HepG2 (cell line): ENCODE data around the gene UQCR10. TPM values are rescaled to one million over a fixed set of nuclear protein-coding genes. Genes with fewer than 3 reads are reported as not detected.
A peak's percentile ranks its signal among the peaks of the same experiment; 100 is the strongest.

ENCODE experiments used
- CEBPB ChIP-seq: IDR thresholded peaks from 2 replicates; pipeline ENCODE4 v1.6.1; 2011; ENCODE audit warnings: low read depth, low read length, improper control_type of control experiment, borderline replicate concordance
- CTCF ChIP-seq: sonication (generic); formaldehyde crosslinking; IDR thresholded peaks from 2 replicates; pipeline ENCODE4 v1.5.0; 2020; ENCODE audit warnings: mild to moderate bottlenecking, missing genetic modification reagents, moderate library complexity
- FOXO4 ChIP-seq: sonication (generic); formaldehyde crosslinking; conservative IDR thresholded peaks from 2 replicates; pipeline ENCODE4 v1.8.1; 2023; ENCODE audit warnings: missing genetic modification reagents
- MBD4 ChIP-seq: IDR thresholded peaks from 2 replicates; pipeline ENCODE4 v1.6.1; 2012; ENCODE audit warnings: low read length, inconsistent platforms, borderline replicate concordance
- SMC3 ChIP-seq: IDR thresholded peaks from 2 replicates; pipeline ENCODE4 v1.6.1; 2011; ENCODE audit warnings: low read length, improper control_type of control experiment
- SP1 ChIP-seq, 2 experiments: fragments of 450-650 bp in 1 of 2; sonication (generic) in 1 of 2; formaldehyde crosslinking in 1 of 2; IDR thresholded peaks; 2 replicates each; pipeline versions ENCODE4 v1.4.0 to v1.6.1; 2016 to 2020; ENCODE audit warnings: missing genetic modification reagents in 1 of 2
- SYNCRIP ChIP-seq: fragments of 200-400 bp; formaldehyde crosslinking; IDR thresholded peaks from 2 replicates; pipeline ENCODE4 v1.6.1; 2018; ENCODE audit warnings: mild to moderate bottlenecking, low read depth, low read length; ENCODE audit not compliant: insufficient read depth
- ZBTB42 ChIP-seq: sonication (generic); formaldehyde crosslinking; IDR thresholded peaks from 2 replicates; pipeline ENCODE4 v1.5.0; 2020; ENCODE audit warnings: mild to moderate bottlenecking, missing genetic modification reagents
- ZNF749 ChIP-seq: sonication (generic); formaldehyde crosslinking; IDR thresholded peaks from 2 replicates; pipeline ENCODE4 v1.8.0; 2022; ENCODE audit warnings: mild to moderate bottlenecking, missing genetic modification reagents, moderate library complexity, borderline replicate concordance
- polyA plus RNA-seq, 8 experiments: library from polyadenylated mRNA; depleted of rRNA in 3 of 8; stranded (reverse) in 7 of 8; unstranded in 1 of 8; fragments of >200 nt; fragmentation: Illumina TruSeq in 4 of 8; extraction: Trizol in 4 of 8; gene quantifications; 2 replicates each; pipeline versions ENCODE4 v1.2.1 to v1.2.3, GENCODE V29; 2011 to 2016; ENCODE audit warnings: low read depth in 4 of 8, missing spikeins in 1 of 8, mixed read lengths in 1 of 8; ENCODE audit not compliant: insufficient read depth in 1 of 8
- total RNA-seq, 5 experiments: library from RNA; depleted of rRNA; stranded (reverse); fragments of >200 nt; fragmentation: Illumina TruSeq; extraction: Trizol; gene quantifications; 2 replicates each; pipeline ENCODE4 v1.2.3, GENCODE V29; 2016; ENCODE audit warnings: low read depth in 1 of 5
- TF ChIP-seq, protein P1 (sequence below): sonication (generic); formaldehyde crosslinking; IDR thresholded peaks from 2 replicates; pipeline ENCODE4 v1.5.1; 2020; ENCODE audit warnings: mild to moderate bottlenecking, moderate library complexity, missing genetic modification reagents
- TF ChIP-seq, protein P2 (sequence below): IDR thresholded peaks from 2 replicates; pipeline ENCODE4 v1.6.1; 2012; ENCODE audit warnings: inconsistent platforms
- TF ChIP-seq, protein P3 (sequence below): sonication (generic); formaldehyde crosslinking; conservative IDR thresholded peaks from 2 replicates; pipeline ENCODE4 v1.4.0; 2020; ENCODE audit warnings: missing genetic modification reagents

UQCR10 gene
- total and polyA plus RNA-seq, 2 of the 13 experiments (the other 11 are each of a cell fraction or from before 2014, with no cell fraction given), result 225 to 232 TPM

- TF ChIP-seq, protein P1, sequence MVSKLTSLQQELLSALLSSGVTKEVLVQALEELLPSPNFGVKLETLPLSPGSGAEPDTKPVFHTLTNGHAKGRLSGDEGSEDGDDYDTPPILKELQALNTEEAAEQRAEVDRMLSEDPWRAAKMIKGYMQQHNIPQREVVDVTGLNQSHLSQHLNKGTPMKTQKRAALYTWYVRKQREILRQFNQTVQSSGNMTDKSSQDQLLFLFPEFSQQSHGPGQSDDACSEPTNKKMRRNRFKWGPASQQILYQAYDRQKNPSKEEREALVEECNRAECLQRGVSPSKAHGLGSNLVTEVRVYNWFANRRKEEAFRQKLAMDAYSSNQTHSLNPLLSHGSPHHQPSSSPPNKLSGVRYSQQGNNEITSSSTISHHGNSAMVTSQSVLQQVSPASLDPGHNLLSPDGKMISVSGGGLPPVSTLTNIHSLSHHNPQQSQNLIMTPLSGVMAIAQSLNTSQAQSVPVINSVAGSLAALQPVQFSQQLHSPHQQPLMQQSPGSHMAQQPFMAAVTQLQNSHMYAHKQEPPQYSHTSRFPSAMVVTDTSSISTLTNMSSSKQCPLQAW (CRISPR knock-in tag), result no peak
- no peak for TF ChIP-seq MBD4
- no peak for TF ChIP-seq ZNF749 (CRISPR knock-in tag)
- no peak for TF ChIP-seq ZBTB42
- peak; percentile 50; the same call in 1 of the 2 replicates for TF ChIP-seq CEBPB
- TF ChIP-seq SMC3, result peak; percentile 27; the same call in 1 of the 2 replicates
- TF ChIP-seq SYNCRIP, result no peak
- TF ChIP-seq, protein P2, sequence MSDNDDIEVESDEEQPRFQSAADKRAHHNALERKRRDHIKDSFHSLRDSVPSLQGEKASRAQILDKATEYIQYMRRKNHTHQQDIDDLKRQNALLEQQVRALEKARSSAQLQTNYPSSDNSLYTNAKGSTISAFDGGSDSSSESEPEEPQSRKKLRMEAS, result 0 out of 2 replicates have a peak, but pooled peaks have one; percentile 25
- peak; percentile 79 for TF ChIP-seq CTCF (CRISPR knock-in tag)
- TF ChIP-seq SP1 (IDR thresholded peaks at IDR 0.05), result no peak
- no peak for TF ChIP-seq SP1 (CRISPR knock-in tag; IDR thresholded peaks at IDR 0.05)
- TF ChIP-seq, protein P3, sequence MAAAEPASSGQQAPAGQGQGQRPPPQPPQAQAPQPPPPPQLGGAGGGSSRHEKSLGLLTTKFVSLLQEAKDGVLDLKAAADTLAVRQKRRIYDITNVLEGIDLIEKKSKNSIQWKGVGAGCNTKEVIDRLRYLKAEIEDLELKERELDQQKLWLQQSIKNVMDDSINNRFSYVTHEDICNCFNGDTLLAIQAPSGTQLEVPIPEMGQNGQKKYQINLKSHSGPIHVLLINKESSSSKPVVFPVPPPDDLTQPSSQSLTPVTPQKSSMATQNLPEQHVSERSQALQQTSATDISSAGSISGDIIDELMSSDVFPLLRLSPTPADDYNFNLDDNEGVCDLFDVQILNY, result no peak
- TF ChIP-seq FOXO4 (CRISPR knock-in tag), result no peak
Measured at GRCh38 chr22:29727131-29727523, 40.0 kb upstream of the UQCR10 start (continued).
